AG09309 (cell line): ENCODE data around the gene MXD1.

ENCODE experiments used
- DNase-seq: peaks from one replicate; pipeline ENCODE4 v3.0.0-alpha.2; 2010; ENCODE audit warnings: low read depth
- H3K4me3 ChIP-seq: 2 replicates; pipeline ENCODE4 v1.5.1; 2011; ENCODE audit warnings: mild to moderate bottlenecking, low read depth, low read length, moderate library complexity; ENCODE audit not compliant: control insufficient read depth
- CTCF ChIP-seq: IDR thresholded peaks from 2 replicates; pipeline ENCODE4 v1.5.1; 2011; ENCODE audit warnings: mild to moderate bottlenecking, low read depth, low read length, inconsistent platforms; ENCODE audit not compliant: insufficient read depth, control insufficient read depth; ENCODE audit errors: missing control alignments

MXD1 gene

DNA sequence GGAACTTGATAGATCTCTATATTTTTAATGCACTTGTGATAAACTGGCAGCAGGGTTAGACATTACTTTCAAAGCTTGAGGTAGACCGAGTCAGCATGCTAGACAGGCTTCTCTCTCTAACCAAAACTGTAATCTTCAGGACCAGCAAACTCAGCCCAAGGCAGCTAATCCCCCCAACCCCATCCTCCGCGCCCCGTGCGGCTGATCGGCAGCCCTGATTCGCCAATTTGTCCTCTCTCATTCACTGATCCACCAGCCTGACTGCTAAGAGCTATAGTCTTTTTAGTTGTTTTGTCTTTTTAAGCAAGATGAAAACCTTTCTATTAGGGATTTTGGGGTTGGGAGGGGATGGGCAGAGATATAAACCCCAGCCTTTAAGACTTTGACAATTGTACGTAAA, 25.8 kb downstream of the MXD1 start:
- H3K4me3 ChIP-seq: no peak overlapping the region
- TF ChIP-seq CTCF: no peak
- DNase-seq: no peak

GRCh38 chr2:69943000-69943842, 28.3 kb downstream of the MXD1 start:
- DNase-seq: no peak
- no peak for TF ChIP-seq CTCF
- no peak overlapping the region for H3K4me3 ChIP-seq

GRCh38 chr2:69943843-69944525, 29.1 kb downstream of the MXD1 start:
- no peak overlapping the region for H3K4me3 ChIP-seq
- DNase-seq: no peak

DNA sequence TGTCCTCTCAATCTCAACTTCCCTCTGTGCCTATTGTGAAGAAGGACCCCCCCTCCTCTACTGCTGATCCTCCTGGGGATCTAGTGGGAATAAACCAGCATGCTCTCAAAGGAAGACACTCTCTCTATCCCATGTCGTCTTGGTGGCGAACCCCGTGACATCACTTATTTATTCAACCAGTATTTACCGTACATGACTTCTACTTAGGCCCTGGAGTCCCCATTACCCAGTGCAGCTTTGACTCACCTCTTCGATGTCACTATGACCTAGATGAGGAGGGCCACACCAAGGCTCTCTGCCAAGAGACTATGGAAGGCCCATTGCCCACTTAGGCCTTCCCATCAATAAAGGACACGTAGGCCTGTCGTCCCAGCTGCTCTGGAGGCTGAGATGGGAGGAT, 29.8 kb downstream of the MXD1 start:
- DNase-seq: no peak
- TF ChIP-seq CTCF: no peak
- no peak overlapping the region for H3K4me3 ChIP-seq

More at GRCh38 chr2:69943843-69944525, 29.1 kb downstream of the MXD1 start:
- TF ChIP-seq CTCF: no peak

GRCh38 chr2:69945441-69945840, 30.5 kb downstream of the MXD1 start:
- no peak overlapping the region for H3K4me3 ChIP-seq
- TF ChIP-seq CTCF: no peak
- DNase-seq: no peak

DNA sequence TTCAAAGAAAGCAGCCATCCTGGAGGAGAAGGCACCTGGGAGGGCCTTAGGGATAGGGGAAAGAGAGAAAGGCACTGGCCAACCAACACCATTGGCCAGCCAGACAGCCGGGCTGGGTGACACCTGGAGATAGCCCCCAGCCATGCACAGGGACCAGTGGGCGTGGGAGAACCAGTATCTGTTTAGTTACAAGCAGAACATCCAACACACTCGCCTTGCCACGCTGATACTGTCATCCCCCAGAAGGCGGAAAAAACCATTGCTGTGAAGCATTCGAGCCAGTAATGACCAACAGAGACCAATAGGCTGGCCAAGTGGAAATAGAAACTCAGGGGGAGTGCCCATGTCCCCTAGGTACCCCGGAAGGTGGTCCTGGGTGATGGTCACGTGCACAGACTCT, 31.0 kb downstream of the MXD1 start:
- no peak overlapping the region for H3K4me3 ChIP-seq
- DNase-seq: no peak
- no peak for TF ChIP-seq CTCF
